Uterus (tissue), 2 donors: ENCODE measurements around the gene ABTB1.

ENCODE experiments used
- POLR2A ChIP-seq, 2 donors: fragments of 450-650 bp; IDR thresholded peaks; one replicate each; pipeline ENCODE4 v1.6.1; 2016; ENCODE audit warnings: antibody characterized with exemption in 2 of 2, mild to moderate bottlenecking in 1 of 2, moderate library complexity in 1 of 2
- TF ChIP-seq, protein P1 (sequence below), 4 experiments: fragments of 200-600 bp in 2 of 4; fragments of 450-650 bp in 2 of 4; sonication (generic) in 2 of 4; IDR thresholded peaks; one replicate each; pipeline ENCODE4 v1.5.1; 2016 to 2019; ENCODE audit warnings: antibody characterized with exemption in 4 of 4, mild to moderate bottlenecking in 2 of 4, moderate library complexity in 1 of 4

- TF ChIP-seq, protein P1, sequence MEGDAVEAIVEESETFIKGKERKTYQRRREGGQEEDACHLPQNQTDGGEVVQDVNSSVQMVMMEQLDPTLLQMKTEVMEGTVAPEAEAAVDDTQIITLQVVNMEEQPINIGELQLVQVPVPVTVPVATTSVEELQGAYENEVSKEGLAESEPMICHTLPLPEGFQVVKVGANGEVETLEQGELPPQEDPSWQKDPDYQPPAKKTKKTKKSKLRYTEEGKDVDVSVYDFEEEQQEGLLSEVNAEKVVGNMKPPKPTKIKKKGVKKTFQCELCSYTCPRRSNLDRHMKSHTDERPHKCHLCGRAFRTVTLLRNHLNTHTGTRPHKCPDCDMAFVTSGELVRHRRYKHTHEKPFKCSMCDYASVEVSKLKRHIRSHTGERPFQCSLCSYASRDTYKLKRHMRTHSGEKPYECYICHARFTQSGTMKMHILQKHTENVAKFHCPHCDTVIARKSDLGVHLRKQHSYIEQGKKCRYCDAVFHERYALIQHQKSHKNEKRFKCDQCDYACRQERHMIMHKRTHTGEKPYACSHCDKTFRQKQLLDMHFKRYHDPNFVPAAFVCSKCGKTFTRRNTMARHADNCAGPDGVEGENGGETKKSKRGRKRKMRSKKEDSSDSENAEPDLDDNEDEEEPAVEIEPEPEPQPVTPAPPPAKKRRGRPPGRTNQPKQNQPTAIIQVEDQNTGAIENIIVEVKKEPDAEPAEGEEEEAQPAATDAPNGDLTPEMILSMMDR (IDR thresholded peaks at IDR 0.05) = no peak
- TF ChIP-seq POLR2A (IDR thresholded peaks at IDR 0.05) = no peak
Observed at GRCh38 chr3:127689266-127689860, 16.6 kb downstream of the ABTB1 start.
